H1 (cell line): ENCODE data around the gene TUBE1. TPM values are rescaled to one million over a fixed set of nuclear protein-coding genes. Genes with fewer than 3 reads are reported as not detected.

Experiments used
- polyA plus RNA-seq, 7 experiments: library from polyadenylated mRNA; depleted of rRNA in 3 of 7; stranded (reverse) in 5 of 7; unstranded in 2 of 7; fragments of >200 nt in 5 of 7; fragments of 200-250 nt in 2 of 7; gene quantifications; 1 replicate in 5 of 7; 2 replicates in 1 of 7; 4 replicates in 1 of 7; pipeline versions ENCODE4 v1.2.1 to v1.2.3, GENCODE V29; 2011 to 2013; ENCODE audit warnings: missing spikeins in 2 of 7, mixed read lengths in 2 of 7
- total RNA-seq: library from RNA; stranded (reverse); fragmentation: NEBNext Ultra II Directional; extraction: Animal tissue kit (Norgen Biotek cat#: 25700); gene quantifications from 2 replicates; pipeline ENCODE4 v1.2.1, GENCODE V29; 2021
- TF ChIP-seq, protein P1 (sequence below): fragments of 300-600 bp; sonication (generic); IDR thresholded peaks from 2 replicates; pipeline ENCODE4 v1.7.1; 2012; ENCODE audit warnings: low read length, moderate library complexity, mild to moderate bottlenecking, inconsistent platforms; ENCODE audit not compliant: insufficient replicate concordance
- TF ChIP-seq, protein P2 (sequence below): IDR thresholded peaks from 2 replicates; pipeline ENCODE4 v1.6.1; 2012; ENCODE audit warnings: low read length, inconsistent platforms

The TUBE1 gene
- total and polyA plus RNA-seq, 2 of the 8 experiments (the other 6 are each of a cell fraction or from before 2014, with no cell fraction given), result 8.0 to 15.9 TPM

DNA sequence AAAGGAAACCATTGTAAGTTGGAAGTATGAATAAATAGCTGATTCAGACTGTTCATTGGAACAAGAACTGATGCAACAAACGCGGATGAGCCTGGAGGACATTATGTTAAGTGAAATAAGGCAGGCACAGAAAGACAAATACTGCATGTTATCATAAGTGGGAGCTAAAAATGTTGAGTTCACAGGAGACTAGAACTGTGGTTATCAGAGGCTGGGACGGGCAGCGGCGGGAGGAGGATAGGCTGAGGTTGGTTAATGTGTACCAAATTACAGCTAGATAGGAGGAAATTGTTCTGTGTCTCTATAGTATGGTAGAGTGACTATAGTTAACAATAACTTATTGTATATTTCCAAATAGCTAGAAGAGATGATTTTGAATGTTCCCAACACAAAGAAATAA, 40.9 kb upstream of the TUBE1 start (continued):
- TF ChIP-seq, protein P1, sequence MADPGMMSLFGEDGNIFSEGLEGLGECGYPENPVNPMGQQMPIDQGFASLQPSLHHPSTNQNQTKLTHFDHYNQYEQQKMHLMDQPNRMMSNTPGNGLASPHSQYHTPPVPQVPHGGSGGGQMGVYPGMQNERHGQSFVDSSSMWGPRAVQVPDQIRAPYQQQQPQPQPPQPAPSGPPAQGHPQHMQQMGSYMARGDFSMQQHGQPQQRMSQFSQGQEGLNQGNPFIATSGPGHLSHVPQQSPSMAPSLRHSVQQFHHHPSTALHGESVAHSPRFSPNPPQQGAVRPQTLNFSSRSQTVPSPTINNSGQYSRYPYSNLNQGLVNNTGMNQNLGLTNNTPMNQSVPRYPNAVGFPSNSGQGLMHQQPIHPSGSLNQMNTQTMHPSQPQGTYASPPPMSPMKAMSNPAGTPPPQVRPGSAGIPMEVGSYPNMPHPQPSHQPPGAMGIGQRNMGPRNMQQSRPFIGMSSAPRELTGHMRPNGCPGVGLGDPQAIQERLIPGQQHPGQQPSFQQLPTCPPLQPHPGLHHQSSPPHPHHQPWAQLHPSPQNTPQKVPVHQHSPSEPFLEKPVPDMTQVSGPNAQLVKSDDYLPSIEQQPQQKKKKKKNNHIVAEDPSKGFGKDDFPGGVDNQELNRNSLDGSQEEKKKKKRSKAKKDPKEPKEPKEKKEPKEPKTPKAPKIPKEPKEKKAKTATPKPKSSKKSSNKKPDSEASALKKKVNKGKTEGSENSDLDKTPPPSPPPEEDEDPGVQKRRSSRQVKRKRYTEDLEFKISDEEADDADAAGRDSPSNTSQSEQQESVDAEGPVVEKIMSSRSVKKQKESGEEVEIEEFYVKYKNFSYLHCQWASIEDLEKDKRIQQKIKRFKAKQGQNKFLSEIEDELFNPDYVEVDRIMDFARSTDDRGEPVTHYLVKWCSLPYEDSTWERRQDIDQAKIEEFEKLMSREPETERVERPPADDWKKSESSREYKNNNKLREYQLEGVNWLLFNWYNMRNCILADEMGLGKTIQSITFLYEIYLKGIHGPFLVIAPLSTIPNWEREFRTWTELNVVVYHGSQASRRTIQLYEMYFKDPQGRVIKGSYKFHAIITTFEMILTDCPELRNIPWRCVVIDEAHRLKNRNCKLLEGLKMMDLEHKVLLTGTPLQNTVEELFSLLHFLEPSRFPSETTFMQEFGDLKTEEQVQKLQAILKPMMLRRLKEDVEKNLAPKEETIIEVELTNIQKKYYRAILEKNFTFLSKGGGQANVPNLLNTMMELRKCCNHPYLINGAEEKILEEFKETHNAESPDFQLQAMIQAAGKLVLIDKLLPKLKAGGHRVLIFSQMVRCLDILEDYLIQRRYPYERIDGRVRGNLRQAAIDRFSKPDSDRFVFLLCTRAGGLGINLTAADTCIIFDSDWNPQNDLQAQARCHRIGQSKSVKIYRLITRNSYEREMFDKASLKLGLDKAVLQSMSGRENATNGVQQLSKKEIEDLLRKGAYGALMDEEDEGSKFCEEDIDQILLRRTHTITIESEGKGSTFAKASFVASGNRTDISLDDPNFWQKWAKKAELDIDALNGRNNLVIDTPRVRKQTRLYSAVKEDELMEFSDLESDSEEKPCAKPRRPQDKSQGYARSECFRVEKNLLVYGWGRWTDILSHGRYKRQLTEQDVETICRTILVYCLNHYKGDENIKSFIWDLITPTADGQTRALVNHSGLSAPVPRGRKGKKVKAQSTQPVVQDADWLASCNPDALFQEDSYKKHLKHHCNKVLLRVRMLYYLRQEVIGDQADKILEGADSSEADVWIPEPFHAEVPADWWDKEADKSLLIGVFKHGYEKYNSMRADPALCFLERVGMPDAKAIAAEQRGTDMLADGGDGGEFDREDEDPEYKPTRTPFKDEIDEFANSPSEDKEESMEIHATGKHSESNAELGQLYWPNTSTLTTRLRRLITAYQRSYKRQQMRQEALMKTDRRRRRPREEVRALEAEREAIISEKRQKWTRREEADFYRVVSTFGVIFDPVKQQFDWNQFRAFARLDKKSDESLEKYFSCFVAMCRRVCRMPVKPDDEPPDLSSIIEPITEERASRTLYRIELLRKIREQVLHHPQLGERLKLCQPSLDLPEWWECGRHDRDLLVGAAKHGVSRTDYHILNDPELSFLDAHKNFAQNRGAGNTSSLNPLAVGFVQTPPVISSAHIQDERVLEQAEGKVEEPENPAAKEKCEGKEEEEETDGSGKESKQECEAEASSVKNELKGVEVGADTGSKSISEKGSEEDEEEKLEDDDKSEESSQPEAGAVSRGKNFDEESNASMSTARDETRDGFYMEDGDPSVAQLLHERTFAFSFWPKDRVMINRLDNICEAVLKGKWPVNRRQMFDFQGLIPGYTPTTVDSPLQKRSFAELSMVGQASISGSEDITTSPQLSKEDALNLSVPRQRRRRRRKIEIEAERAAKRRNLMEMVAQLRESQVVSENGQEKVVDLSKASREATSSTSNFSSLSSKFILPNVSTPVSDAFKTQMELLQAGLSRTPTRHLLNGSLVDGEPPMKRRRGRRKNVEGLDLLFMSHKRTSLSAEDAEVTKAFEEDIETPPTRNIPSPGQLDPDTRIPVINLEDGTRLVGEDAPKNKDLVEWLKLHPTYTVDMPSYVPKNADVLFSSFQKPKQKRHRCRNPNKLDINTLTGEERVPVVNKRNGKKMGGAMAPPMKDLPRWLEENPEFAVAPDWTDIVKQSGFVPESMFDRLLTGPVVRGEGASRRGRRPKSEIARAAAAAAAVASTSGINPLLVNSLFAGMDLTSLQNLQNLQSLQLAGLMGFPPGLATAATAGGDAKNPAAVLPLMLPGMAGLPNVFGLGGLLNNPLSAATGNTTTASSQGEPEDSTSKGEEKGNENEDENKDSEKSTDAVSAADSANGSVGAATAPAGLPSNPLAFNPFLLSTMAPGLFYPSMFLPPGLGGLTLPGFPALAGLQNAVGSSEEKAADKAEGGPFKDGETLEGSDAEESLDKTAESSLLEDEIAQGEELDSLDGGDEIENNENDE, result no peak
- TF ChIP-seq, protein P2, sequence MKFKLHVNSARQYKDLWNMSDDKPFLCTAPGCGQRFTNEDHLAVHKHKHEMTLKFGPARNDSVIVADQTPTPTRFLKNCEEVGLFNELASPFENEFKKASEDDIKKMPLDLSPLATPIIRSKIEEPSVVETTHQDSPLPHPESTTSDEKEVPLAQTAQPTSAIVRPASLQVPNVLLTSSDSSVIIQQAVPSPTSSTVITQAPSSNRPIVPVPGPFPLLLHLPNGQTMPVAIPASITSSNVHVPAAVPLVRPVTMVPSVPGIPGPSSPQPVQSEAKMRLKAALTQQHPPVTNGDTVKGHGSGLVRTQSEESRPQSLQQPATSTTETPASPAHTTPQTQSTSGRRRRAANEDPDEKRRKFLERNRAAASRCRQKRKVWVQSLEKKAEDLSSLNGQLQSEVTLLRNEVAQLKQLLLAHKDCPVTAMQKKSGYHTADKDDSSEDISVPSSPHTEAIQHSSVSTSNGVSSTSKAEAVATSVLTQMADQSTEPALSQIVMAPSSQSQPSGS, result no peak
- TF ChIP-seq, all 59 proteins: peak for 0
